A673 (cell line): ENCODE data around the gene MYBPHL.

Experiments used
- EZH2 ChIP-seq: fragments of 200-600 bp; sonication (generic); IDR thresholded peaks from 2 replicates; pipeline ENCODE4 v1.6.1; 2017; ENCODE audit warnings: borderline replicate concordance, low read depth, mild to moderate bottlenecking, mixed read lengths, antibody characterized with exemption, low read length; ENCODE audit not compliant: poor library complexity, severe bottlenecking
- TF ChIP-seq, protein P1 (sequence below): fragments of 300-800, 200-600 bp; sonication (generic); conservative IDR thresholded peaks from 2 replicates; pipeline ENCODE4 v1.5.1; 2017; ENCODE audit warnings: low read depth, mild to moderate bottlenecking, antibody characterized with exemption, low read length, moderate library complexity, mixed read lengths

DNA sequence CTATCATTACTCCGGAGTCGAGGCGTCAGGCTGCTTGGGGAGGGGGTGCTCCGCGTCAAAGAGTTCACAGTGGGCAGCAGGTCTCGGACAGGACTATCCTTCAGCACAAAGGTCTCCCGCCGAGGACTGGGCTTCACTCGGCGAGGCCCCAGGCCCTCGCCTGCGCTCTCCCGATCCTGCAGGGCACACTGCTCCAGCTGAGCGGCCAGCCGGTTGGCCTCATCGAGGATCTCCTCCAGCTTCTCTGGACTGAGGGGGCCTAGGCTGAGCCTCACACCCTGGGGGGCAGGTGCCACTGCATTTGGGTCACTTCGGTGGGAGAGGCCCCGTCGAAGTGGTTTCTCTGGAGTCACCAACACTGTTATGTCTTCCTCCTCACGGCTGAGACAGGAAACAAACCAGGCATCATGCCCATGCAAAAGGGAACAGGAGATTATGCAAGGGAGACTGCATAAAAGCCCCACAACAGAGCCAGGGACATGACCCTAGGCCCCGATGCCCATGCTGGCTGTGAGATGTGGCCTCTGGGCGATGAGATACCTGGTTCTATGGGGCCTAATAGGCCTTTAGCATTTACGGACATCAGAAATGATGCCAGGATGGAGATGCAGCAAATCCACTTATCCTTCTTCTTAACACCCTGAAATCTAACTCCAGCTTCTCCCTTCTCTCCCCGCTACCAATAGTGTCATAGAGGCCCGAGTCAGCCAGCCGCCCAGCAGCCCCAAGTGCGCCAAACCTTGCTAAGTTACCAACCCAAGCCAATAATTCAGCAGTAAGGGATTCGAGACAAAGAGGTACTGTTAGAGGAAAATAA is 24.9 kb downstream of the MYBPHL start:
- no peak for TF ChIP-seq EZH2
- TF ChIP-seq, protein P1, sequence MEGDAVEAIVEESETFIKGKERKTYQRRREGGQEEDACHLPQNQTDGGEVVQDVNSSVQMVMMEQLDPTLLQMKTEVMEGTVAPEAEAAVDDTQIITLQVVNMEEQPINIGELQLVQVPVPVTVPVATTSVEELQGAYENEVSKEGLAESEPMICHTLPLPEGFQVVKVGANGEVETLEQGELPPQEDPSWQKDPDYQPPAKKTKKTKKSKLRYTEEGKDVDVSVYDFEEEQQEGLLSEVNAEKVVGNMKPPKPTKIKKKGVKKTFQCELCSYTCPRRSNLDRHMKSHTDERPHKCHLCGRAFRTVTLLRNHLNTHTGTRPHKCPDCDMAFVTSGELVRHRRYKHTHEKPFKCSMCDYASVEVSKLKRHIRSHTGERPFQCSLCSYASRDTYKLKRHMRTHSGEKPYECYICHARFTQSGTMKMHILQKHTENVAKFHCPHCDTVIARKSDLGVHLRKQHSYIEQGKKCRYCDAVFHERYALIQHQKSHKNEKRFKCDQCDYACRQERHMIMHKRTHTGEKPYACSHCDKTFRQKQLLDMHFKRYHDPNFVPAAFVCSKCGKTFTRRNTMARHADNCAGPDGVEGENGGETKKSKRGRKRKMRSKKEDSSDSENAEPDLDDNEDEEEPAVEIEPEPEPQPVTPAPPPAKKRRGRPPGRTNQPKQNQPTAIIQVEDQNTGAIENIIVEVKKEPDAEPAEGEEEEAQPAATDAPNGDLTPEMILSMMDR = no peak
